DOHH2 (cell line): ENCODE results near the gene CD52.
A peak's percentile ranks its signal among the peaks of the same experiment; 100 is the strongest.

Source experiments
- H3F3A ChIP-seq: fragments of 200-600 bp; sonication (generic), shearing (Covaris generic); 2 replicates; pipeline ENCODE4 v1.6.0; 2016; ENCODE audit warnings: antibody characterized with exemption, mild to moderate bottlenecking; ENCODE audit not compliant: control insufficient read depth, insufficient read depth
- H3K27ac ChIP-seq: fragments of 200-600 bp; sonication (generic); 2 replicates; pipeline ENCODE4 v1.5.1; 2014; ENCODE audit warnings: low read depth, mild to moderate bottlenecking, low read length, moderate library complexity
- H3K27me3 ChIP-seq: fragments of 200-600 bp; sonication (generic); 2 replicates; pipeline ENCODE4 v1.6.1; 2014; ENCODE audit warnings: mild to moderate bottlenecking, low read length, mixed read lengths; ENCODE audit not compliant: control insufficient read depth
- H3K36me3 ChIP-seq: fragments of 200-600 bp; sonication (generic); 2 replicates; pipeline ENCODE4 v1.6.1; 2014; ENCODE audit warnings: mild to moderate bottlenecking, low read length, moderate library complexity, mixed read lengths; ENCODE audit not compliant: control insufficient read depth
- H3K4me1 ChIP-seq: fragments of 200-600 bp; sonication (generic); 2 replicates; pipeline ENCODE4 v1.6.1; 2014; ENCODE audit warnings: mild to moderate bottlenecking, low read length, mixed read lengths; ENCODE audit not compliant: control insufficient read depth
- H3K4me2 ChIP-seq: fragments of 200-600 bp; sonication (generic); 2 replicates; pipeline ENCODE4 v1.6.0; 2014; ENCODE audit warnings: mild to moderate bottlenecking, low read length, moderate library complexity
- H3K4me3 ChIP-seq: fragments of 200-600 bp; sonication (generic); 2 replicates; pipeline ENCODE4 v1.5.1; 2014; ENCODE audit warnings: mild to moderate bottlenecking, low read length, mixed read lengths
- H3K79me2 ChIP-seq: fragments of 200-600 bp; sonication (generic); 2 replicates; pipeline ENCODE4 v1.6.1; 2014; ENCODE audit warnings: mild to moderate bottlenecking, low read length, mixed read lengths; ENCODE audit not compliant: control insufficient read depth
- H3K9me2 ChIP-seq: fragments of 200-600 bp; sonication (generic); replicated peaks from 2 replicates; pipeline ENCODE4 v1.6.1; 2014; ENCODE audit warnings: mild to moderate bottlenecking, low read length, mixed read lengths; ENCODE audit not compliant: control insufficient read depth
- H3K9me3 ChIP-seq: fragments of 200-600 bp; sonication (generic); 2 replicates; pipeline ENCODE4 v1.6.1; 2014; ENCODE audit warnings: antibody characterized with exemption, low read length, mixed read lengths; ENCODE audit not compliant: control insufficient read depth, insufficient read depth
- H4K20me1 ChIP-seq: fragments of 200-600 bp; sonication (generic); 2 replicates; pipeline ENCODE4 v1.6.0; 2014; ENCODE audit warnings: low read depth, mild to moderate bottlenecking, antibody characterized with exemption, low read length, moderate library complexity; ENCODE audit not compliant: control insufficient read depth, insufficient read depth
- CTCF ChIP-seq: fragments of 200-600 bp; sonication (generic); IDR thresholded peaks from one replicate; pipeline ENCODE4 v1.5.1; 2014; ENCODE audit warnings: antibody characterized with exemption, mild to moderate bottlenecking, low read depth, low read length; ENCODE audit not compliant: poor library complexity, severe bottlenecking
- EZH2phosphoT487 ChIP-seq: fragments of 200-600 bp; sonication (generic); IDR thresholded peaks from 2 replicates; pipeline ENCODE4 v1.6.1; 2017; ENCODE audit warnings: borderline replicate concordance, mild to moderate bottlenecking, antibody characterized with exemption, low read length, moderate library complexity, mixed read lengths

Gene CD52

GRCh38 chr1:26277261-26277661, 40.5 kb upstream of the CD52 start:
- H3K79me2 ChIP-seq = peaks cover 8% of the 10 kb centered on the region; the same call in 1 of the 2 replicates
- peaks cover 18% of the 10 kb centered on the region for H3F3A ChIP-seq
- H3K4me1 ChIP-seq = peaks cover 37% of the 10 kb centered on the region
- H3K4me3 ChIP-seq = no peak overlapping the region
- H3K4me2 ChIP-seq = no peak overlapping the region
- peaks cover 66% of the 10 kb centered on the region for H3K36me3 ChIP-seq
- no peaks in the 10 kb centered on the region for H3K9me3 ChIP-seq
- no peak for TF ChIP-seq CTCF
- no peak for TF ChIP-seq EZH2phosphoT487
- no peaks in the 10 kb centered on the region for H3K9me2 ChIP-seq
- H3K27ac ChIP-seq = no peak overlapping the region
- H3K27me3 ChIP-seq = no peaks in the 10 kb centered on the region
- peaks cover 2% of the 10 kb centered on the region; the same call in 1 of the 2 replicates for H4K20me1 ChIP-seq

- H3K27ac ChIP-seq = no peak overlapping the region
- peaks cover 2% of the 10 kb centered on the region; the same call in 1 of the 2 replicates for H4K20me1 ChIP-seq
- peaks cover 8% of the 10 kb centered on the region; the same call in 1 of the 2 replicates for H3K79me2 ChIP-seq
- H3K36me3 ChIP-seq = peaks cover 65% of the 10 kb centered on the region
- no peak overlapping the region for H3K4me3 ChIP-seq
- TF ChIP-seq EZH2phosphoT487 = no peak
- TF ChIP-seq CTCF = no peak
- H3K9me3 ChIP-seq = no peaks in the 10 kb centered on the region
- no peaks in the 10 kb centered on the region for H3K9me2 ChIP-seq
- H3K4me2 ChIP-seq = no peak overlapping the region
- no peaks in the 10 kb centered on the region for H3K27me3 ChIP-seq
- H3F3A ChIP-seq = peaks cover 18% of the 10 kb centered on the region
- peaks cover 37% of the 10 kb centered on the region for H3K4me1 ChIP-seq
Measured at GRCh38 chr1:26277719-26278118, 40.0 kb upstream of the CD52 start.

- Histone ChIP-seq H3K4me3 (no peak overlapping the region; the same call in 1 of the 2 replicates), H3K79me2 (peaks cover 8% of the 10 kb centered on the region; the same call in 1 of the 2 replicates), H3F3A (peaks cover 14% of the 10 kb centered on the region), H3K4me2 (peak overlapping the region; percentile 99; the same call in 1 of the 2 replicates), H3K27ac (no peak overlapping the region), H3K36me3 (peaks cover 59% of the 10 kb centered on the region), H4K20me1 (peaks cover 2% of the 10 kb centered on the region; the same call in 1 of the 2 replicates), H3K27me3 (no peaks in the 10 kb centered on the region), H3K9me3 (no peaks in the 10 kb centered on the region), H3K4me1 (peaks cover 37% of the 10 kb centered on the region), H3K9me2 (no peaks in the 10 kb centered on the region)
- TF ChIP-seq EZH2phosphoT487 = no peak
- no peak for TF ChIP-seq CTCF
Measured at GRCh38 chr1:26278303-26278702, 39.5 kb upstream of the CD52 start.
